Stimulated activated CD4-positive, alpha-beta T cell treated with anti-CD3 and anti-CD28 coated beads, Interleukin-15, amount 100 ng/mL, for 24 hours (primary cell): Measurements from ENCODE around the gene NCOA1.
A peak's percentile ranks its signal among the peaks of the same experiment; 100 is the strongest.
"Not testable (repeated sequence)": the region's sequence is repeated elsewhere in the genome, so short reads cannot be mapped to it uniquely, and the experiment has no call there.

Source experiments
- DNase-seq: peaks from one replicate; pipeline ENCODE4 v3.0.0-alpha.2; 2020

Gene NCOA1

DNA sequence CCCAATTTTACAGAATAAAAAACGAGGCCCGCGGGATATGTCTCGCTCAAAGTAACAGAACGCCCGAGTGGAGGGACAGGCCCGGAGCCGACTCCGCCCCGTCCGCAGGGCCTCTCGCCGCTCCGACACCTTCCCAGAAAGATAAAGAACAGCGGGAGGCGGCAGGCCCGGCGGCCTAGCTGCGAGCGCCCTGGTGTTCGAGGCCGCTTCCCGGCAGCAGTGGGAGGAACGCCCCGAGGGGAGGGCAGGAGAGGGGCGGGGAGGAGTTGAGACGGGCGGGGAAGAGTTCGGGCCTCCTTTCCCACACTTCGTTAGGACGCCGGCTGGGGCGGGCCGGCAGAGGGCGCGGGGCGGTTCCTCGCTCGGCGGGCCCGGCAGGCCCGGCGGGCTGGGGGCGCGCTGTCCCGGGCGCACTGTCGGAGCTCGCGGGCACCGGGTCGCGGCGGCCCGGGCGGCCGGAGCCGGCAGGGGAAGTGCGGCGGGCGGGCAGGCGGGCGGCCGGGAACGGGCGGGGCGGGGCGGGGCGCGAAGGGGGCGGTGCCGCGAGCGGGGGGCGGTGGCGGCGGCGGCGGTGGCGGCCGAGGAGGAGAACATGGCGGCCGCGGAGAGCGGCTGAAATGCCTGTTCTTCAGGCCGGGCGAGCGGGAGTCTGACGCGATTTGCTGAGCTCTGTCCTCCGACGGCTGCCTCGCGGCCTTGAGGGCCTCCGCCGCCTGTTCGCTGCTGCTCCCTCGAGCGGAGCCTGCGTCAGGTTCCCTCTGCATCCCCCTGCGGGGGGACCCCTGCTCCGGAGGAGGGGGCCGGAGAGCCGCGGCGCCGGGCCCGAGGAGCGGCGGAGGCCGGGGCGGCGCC is at the start of gene NCOA1:
Gene NCOA1 (plus strand): TSS at position 565 of the 852 bp plus-strand sequence. CDS start 167,424 bp downstream, outside the sequence.
- DNase-seq, result peak; percentile 95

DNA sequence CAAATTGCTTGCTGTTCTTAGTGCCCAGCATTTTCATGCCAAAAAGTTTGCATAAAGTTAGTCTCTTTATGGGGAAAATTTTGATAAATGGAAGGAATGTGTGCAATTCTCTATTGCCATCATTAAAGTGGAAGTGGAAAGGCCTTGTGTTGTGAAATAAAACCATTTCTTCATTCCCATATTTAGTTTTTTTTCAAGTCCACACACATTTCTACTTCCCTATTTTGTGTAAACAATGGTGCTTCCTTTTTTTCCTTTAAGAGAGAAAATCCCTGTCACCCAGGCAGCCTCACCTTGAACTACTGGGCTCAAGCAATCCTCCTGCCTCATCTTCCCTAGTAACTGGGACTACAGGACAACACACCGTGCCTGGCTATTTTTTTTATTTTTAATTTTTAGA is 42.3 kb upstream of the NCOA1 start:
- no peak for DNase-seq

DNA sequence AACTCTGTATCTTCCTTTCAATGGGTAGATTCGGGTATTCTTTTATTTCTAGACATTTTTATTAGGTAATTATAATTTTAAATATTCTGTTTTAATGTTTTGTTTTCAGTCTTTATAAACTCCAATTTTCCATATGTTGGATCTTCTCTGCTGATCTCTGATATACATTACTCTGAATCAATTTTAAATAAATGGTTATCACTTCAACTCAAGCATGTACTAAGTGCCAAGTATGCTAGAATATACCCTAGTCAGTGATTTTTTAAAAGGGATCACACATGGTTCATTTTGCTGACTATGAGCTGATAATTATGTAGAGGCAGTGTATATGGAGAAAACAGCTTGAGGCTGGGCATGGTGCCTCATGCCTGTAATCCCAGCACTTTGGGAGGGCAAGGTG is 41.7 kb upstream of the NCOA1 start:
- no peak for DNase-seq

DNA sequence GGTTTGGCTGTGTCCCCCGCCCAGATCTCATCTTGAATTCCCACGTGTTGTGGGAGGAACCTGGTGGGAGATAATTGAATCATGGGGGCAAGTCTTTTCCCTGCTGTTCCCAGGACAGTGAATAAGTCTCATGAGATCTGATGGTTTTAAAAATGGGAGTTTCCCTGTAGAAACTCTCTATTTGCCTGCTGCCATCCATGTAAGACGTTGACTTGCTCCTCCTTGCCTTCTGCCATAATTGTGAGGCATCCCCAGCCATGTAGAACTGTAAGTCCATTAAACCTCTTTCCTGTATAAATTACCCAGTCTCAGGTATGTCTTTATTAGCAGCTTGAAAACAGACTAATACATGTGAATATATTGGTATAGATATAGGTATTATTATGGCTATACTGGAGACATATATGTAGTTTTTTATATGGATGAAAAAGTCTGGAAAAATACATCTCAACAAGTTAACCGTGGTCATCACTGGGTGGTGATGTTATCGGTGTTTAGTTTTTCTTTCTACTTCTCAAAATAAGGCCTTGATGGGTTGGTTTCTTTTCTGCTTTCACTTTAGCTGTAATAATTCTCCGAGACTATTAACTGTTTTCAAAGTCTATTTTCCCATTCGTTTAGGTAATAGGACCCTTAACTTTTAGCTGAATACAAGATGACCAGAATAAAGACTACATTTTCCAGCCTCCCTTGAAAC is 39.1 kb upstream of the NCOA1 start:
- no peak for DNase-seq

DNA sequence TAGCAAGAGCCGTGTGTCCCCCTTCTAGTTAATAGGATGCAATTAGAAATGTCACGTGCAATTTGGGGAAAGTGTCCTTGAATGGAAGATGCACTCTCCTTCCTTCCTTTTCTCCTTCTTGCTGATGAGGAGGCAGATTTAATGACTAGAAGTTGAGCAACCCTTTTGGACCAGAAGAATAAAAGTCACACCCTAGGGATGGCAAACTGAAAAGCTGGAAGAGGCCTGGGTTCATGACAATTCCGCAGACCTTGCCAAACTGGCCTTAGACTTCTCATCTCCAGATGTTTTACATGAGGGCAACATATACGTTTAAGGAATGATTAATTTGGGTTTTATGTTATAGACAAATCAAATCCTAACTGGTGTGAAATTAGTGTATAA is 38.6 kb upstream of the NCOA1 start:
- no peak for DNase-seq

DNA sequence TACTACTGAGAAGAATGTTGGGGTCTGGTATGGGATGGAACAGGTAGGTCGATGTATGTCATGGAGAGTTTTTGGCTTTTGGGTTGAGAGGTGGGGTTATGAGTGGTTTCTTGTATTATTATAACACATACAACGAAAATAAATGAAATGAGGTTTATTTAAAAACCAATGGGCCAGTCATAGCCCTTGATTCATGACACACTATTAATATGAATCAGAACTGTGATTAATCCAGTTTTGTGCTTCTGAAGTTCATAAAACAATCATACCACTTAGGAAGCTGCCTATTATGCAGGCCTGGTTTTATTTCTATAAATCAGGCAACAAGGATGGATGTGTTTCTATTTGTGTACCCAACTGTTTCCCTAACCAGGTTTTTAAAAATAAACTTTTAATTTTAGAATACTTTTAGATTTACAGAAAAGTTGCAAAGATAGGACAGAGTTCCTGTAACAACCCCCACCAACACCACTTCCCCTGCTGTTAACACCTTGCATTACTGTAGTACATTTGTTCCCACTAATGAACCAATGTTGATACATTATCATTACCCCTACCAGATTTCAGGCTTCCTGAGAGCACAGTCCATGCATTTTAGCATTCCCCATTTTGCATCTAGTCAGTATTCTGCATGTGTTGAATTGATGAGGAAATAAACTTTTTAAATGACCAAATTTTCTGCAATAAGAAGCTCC is 37.5 kb upstream of the NCOA1 start:
- no peak for DNase-seq

DNA sequence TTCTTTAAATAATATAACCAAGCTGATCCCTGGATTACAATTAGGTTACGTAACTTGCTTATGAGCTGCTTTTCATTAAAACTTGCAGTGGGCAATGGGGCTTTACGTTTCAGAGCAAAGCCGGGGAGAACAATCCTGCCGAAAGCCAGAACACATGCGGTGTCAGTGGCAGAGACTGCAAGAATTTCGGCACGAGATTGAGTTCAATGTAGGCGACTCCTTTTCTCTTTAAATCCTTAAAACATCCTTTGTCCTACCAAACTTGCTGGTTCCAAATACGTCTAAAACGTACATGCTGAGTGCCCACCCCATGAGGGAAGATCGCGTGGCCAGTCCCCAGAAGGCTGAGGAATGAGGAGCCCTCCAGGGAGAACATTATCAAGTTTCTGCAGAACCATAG is 36.8 kb upstream of the NCOA1 start:
- DNase-seq, result no peak

DNA sequence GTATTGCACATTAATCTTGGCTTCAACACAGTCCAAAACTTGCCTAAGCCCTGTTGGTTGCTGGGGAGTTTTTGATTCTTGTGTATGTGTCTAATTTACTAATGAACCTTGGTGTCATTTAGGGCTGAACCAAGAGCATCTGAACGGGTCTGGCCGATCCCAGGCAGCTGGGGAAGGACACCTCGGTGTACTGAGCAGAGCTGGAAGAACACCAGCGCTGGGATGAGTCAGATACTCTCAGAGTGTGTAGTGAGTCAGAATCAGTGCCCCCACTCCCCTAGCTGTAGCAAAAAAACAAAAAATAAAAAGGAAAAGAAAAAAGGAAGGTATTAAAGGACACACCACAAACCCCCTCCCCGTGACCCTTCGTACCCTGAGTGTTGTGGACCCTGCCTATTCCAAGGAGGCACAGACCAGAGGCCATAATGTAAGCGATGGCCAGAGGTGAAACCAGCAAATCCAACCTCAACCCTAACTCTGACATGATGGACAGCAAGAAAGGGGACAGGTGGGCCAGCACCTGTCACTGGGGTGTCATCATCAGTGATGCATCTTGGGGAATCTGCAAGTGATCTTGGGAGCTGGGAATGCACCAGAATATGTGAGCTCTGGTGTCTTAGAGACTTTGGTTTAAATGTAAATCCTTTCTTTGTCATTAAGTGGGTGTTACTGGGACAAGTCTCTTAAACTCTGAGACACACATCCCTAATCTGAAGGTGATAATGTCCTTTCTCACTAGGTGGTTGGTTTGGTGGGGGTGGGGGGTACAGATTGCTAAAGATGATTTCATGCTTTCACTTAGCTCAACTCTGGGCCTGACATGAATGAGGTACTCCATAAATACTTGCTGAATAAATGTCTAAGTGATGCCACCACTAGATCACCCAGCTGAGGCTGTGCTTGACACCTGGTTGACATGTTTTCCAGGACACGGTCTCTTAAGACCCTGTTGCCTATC is 34.2 kb upstream of the NCOA1 start:
- DNase-seq, result peak; percentile 44

DNA sequence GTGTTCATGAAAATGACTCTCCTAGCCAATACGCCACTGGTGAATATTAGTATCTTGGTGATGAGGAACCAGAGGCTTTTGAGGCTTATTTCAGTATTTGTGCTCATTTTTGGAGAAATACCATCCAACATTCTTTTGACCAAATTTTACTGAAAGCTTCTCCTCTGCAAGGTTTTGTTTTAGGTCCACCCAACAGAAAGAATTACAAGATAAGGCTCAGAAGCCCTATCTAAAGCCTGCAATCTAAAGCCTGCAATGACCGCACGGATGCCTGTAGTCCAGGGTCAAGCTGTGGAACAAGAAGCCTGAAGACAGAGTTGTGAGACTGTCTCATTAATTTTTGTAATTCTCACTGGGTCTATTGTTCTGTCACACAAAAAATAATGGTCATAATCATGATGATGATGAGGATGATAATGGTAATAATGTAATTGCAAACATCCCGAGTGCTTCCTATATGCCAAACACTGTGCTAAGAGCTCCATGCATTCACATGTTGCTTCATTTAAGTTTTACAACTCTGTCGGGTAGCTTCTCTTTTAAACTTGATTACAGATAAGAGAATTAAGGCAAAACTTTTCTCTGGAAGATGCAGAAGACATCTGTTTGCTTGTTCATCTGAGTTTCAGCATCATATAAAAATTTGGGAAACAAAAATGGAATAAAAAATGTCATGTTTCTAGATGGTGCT is 33.2 kb upstream of the NCOA1 start:
- no peak for DNase-seq

DNA sequence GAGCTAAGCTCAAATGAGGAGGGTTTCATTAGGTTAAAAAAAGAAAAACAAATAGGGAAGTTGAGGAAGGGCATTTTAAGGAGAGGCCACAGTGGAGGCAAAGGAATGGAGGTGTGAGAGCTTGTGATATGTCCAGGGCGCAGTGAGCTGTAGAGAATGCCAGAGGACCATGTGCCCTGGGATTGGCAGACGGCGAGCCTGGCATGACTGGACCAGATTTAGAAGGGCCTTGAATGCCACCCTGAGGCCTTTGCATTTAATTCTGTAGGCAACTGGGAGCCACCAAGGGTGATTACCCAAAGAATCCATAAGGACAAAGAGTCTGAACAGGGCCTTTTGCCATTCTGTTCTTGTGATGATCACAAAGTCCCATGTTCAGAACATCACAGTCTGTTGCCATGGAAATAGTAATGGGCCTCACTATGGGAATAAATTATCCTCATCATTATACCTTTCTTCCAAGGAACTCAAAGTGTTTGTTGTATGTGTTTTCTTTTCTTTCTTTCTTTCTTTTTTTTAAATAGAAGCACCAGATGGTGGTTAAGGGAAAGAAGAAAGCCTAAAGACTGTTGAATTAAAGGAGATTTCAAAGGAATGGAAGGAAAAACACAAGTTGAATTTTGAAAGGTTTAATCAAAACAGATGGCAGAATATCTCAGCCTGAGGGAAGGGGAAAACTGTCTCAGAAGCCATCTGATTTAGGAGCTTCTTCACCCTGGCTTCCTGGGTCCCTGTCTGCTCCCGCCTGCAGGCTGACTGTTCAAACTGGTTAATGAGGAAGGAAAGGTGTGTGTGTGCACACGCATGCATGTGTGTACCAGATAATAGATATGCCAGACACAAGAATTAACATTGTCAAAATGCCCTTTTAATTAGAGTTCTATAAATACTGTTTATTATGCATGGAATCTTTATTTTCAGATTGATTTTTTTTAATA is 31.6 kb upstream of the NCOA1 start:
- DNase-seq, result no peak

DNA sequence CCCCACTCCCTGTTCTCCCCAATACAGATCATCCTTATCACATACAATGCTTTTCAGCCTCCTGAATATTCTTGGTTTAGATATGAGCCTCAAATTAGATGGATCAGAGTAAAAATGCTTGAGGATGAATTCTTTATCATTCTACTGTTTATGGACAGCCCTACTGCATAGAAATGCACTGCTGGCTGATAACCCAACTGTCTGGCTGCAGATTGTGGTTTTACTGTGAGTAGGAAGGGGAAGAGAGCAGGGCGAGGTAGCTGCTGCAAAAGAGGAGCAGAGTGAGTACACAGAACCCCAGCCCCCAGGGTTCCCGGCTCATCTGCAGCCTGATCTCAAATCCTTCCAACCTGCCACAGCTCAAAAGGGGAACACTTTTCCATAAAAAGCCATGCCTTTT is 29.4 kb upstream of the NCOA1 start:
- no peak for DNase-seq

DNA sequence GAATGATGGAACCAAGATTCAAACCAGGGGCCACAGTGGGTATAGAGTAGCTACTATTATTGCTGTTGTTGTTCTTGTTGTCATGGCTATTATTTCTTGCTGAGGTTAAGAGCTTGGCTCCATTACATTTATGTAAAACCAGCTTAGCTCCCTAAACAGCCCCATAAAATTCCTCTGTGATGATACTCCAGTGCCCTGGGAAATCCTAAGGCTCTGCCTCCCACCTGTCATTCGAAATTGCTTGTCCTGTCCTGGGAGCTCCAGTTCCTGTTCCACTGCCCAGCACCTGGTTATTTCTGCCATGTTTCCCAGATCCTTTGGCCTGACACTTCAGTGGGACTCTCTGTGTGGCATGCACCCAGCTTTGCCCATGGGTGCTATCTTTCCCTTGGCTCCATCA is 27.8 kb upstream of the NCOA1 start:
- DNase-seq, result no peak

DNA sequence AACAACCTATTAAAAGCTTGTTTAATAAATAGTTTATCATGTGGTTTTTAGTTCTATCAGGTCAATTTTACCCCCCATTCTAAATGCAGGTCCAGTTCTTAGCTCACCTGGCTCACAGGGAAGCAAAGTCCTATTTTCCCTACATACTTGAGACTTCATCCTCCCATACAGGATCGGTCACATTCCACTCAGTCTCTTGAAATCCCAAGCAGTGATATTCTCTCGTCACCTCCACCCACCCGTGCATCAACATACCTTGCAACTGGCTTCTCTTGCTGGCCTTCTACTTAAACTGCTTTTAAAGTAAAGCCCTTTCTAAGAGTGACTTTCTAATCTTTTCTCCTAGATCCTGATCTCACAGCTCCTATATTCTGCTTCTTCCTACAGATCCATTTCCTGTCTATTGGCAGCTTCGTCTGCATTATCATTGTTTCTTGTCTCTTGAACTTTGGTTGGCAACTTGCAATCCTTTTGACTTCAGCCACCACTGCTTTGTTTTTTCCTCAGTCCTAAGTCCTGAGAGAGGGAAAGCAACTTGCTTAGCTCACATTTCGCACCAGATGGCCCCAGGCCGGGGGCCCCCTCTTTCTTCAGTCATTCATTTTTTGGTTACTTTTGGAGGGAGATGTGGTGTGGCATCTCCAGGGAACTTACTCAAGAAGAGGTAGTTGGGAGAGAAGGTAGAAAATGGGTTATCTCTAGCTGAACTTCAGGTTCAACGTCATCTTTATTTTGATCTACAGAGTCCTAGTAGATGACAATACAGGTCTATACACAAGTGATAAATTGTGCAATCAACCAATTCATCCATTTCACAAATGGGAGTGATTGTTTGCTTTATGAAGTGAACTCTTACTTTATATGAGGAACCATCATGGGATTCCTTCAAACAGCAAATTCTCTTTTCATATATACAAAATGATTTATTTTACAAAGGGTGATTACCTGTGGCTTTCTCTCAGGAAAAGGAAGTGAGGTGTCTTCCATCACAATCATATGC is 23.9 kb upstream of the NCOA1 start:
- no peak for DNase-seq

DNA sequence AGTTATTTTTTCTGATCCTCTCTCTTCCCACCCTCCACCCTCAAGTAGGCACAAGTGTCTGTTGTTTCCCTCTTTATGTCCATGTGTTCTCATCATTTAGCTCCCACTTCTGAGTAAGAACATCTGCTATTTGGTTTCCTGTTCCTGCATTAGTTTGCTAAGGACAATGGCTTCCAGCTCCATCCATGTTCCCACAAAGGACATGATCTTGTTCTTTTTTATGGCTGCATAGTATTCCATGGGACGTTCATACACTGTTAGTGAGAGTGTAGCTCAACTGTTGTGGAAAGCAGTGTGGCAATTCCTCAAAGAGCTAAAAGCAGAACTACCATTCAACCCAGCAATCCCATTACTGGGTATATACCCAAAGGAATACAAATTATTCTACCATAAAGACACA is 22.6 kb upstream of the NCOA1 start:
- not testable (repeated sequence) for DNase-seq

DNA sequence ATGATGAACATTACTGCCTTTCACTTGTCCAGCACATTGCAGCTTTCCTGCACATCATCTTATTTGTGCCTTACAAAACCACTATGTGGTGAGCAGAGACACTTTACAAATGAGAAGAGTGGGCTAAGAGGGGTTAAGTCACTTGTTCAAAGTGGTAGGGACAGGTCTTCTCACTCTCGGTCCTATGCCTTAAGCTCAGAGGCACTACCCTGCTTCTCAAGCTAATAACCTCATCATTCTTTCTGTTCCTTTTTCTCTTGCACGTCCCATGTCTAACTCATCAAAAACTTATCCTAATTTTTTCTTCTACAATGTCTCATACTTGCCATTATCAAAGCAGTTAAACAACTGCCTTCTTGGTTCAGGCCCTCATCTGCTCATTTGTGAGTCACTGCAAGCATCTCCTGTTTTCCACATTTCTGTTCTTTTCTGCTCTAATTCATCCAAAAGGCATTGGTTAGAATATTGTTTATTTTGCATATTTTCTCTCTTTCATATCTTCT is 21.9 kb upstream of the NCOA1 start:
- DNase-seq, result no peak

DNA sequence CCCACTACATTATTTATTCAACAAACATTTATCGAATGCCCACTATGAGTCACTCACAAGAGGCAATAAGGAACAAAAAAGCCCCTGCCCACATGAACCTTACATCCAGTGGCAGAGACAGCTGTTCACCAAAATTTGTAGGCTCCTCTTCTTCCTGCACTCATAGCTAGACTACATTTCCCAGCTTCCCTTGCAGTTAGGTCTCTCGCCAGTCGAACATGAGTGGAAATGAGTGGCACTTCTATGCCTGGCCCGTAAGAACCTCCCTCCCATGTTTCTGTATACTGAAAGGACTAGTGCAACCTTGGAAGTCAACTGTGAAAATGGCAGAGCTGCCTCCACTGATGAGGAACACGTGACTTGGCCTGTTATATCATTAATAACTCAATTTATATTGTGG is 19.4 kb upstream of the NCOA1 start:
- DNase-seq, result no peak

DNA sequence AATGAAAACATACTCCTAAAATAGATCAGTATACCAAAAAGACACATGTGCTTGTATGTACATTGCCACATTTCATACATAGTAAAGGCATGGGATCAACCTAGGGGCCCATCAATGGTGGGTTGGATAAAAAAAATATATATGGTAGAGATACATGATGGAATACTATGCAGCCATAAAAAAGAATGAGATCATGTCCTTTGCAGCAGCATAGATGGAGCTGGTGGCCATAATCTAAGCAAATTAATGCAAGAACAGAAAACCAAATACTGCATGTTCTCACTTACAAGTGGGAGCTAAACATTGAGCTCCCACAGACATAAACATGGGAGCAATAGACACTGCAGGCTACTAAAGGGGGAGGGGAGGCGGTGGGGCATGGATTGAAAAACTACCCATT is 18.6 kb upstream of the NCOA1 start:
- no peak for DNase-seq

DNA sequence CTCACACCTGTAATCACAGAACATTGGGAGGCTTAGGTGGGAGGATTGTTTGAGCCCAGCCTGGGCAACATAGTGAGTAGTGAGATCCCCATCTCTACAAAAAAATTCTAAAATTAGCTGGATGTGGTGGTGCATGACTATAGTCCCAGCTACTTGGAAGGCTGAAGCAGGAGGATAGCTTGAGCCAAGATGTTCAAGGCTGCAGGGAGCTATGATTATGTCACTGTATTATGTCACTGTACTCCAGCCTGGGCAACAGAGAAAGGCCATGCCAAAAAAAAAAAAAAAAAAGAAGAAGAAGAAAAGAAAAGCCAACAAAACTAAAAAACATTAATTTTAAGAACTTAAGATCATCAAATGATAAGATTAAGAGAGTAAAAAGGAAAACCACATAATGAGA is 17.4 kb upstream of the NCOA1 start:
- DNase-seq, result no peak

DNA sequence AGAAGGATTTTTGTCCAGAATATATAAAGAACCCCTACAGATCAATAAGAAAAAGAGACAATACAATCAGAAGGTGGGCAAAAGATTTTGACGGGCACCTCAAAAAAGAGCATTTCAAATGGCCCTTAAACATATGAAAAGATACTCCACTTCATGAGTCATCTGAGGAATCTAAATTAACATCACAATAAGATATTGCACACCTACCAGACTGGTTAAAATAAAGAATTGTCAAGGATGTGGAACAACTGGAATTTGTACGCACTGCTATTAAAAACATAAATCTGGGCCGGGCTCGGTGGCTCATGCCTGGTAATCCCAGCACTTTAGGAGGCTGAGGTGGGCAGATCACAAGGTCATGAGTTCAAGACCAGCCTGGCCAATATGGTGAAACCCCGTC is 17.0 kb upstream of the NCOA1 start:
- DNase-seq, result no peak
